ENCODE measurements around the gene FSTL4.

- TF ChIP-seq, protein P1, sequence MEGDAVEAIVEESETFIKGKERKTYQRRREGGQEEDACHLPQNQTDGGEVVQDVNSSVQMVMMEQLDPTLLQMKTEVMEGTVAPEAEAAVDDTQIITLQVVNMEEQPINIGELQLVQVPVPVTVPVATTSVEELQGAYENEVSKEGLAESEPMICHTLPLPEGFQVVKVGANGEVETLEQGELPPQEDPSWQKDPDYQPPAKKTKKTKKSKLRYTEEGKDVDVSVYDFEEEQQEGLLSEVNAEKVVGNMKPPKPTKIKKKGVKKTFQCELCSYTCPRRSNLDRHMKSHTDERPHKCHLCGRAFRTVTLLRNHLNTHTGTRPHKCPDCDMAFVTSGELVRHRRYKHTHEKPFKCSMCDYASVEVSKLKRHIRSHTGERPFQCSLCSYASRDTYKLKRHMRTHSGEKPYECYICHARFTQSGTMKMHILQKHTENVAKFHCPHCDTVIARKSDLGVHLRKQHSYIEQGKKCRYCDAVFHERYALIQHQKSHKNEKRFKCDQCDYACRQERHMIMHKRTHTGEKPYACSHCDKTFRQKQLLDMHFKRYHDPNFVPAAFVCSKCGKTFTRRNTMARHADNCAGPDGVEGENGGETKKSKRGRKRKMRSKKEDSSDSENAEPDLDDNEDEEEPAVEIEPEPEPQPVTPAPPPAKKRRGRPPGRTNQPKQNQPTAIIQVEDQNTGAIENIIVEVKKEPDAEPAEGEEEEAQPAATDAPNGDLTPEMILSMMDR (conservative IDR thresholded peaks at IDR 0.05; ENCODE audit: low read length), result no peak
- TF ChIP-seq EZH2phosphoT487 (IDR thresholded peaks at IDR 0.05; ENCODE audit: borderline replicate concordance, low read depth, low read length), result no peak
These were observed 248.3 kb downstream of the FSTL4 start for GRCh38 chr5:133363807-133364587.
